DMS114 treated with DMSO at 0.1 percent for 48 hours (cell line): Measurements from ENCODE around the gene DHCR7.
"Not testable (repeated sequence)": the region's sequence is repeated elsewhere in the genome, so short reads cannot be mapped to it uniquely, and the experiment has no call there.

Experiments used
- DNase-seq: peaks from one replicate; lab custom pipeline; 2025; ENCODE audit not compliant: unreplicated experiment; lab: John Stamatoyannopoulos, UW

DHCR7 gene

DNA sequence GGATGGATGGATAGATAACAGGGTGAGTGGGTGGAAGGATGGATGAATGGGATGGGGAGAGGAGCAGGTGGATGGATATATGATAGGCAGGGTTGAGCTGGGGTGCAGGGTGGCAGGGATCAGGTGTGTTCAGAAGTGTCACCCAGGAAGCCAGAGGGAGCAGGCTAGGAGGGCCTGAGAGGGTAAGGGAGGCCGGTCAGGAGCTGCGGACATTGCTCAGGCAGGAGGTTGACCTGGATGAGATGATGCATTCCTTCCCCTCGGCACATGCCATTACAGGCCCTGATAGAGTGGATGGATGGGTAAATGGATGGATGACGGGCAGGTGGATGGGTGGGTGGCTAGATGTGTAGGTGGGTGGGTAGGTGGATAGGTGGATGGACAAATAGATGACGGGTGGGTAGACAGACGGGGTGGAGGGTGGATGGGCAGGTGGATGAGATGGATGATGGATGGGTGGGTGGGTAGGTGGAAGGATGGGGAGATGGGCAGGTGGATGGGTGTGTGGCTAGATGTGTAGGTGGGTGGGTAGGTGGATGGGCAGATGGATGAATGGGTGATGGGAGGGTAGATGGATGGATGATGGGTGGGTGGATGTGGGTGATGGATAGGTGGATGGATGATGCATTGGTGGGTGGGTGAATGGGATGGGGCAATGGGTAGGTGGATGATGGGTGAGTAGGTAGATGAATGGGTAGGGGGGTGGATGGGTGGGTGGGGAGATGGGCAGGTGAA is 8.0 kb downstream of the DHCR7 start:
- no peak for DNase-seq

GRCh38 chr11:71438650-71439049 is 9.5 kb downstream of the DHCR7 start:
- no peak for DNase-seq

- DNase-seq: no peak
Observed at GRCh38 chr11:71437879-71438278, 10.3 kb downstream of the DHCR7 start.

DNA sequence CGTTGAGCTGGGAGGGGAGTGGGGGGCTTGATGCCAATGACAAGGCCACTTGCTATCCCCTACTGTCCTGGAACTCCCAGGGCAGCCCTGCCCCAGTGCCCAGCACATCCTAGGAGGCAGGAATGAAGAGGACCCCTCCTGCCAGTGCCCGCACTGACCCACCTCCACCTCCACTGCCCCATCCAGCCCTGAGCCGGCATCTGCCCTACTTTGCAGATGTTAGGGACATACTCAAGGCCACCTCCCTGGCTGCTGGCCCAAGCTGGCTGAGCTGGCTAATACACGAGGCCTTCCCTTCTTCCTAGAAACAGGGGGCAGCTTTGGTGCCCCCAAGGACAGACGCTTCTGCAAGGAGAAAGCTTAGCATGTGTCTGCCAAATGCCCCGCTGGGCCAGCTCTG is 10.8 kb downstream of the DHCR7 start:
- DNase-seq: no peak

GRCh38 chr11:71436861-71437260 is 11.3 kb downstream of the DHCR7 start:
- no peak for DNase-seq

GRCh38 chr11:71435278-71435951 is 12.8 kb downstream of the DHCR7 start:
- no peak for DNase-seq

DNA sequence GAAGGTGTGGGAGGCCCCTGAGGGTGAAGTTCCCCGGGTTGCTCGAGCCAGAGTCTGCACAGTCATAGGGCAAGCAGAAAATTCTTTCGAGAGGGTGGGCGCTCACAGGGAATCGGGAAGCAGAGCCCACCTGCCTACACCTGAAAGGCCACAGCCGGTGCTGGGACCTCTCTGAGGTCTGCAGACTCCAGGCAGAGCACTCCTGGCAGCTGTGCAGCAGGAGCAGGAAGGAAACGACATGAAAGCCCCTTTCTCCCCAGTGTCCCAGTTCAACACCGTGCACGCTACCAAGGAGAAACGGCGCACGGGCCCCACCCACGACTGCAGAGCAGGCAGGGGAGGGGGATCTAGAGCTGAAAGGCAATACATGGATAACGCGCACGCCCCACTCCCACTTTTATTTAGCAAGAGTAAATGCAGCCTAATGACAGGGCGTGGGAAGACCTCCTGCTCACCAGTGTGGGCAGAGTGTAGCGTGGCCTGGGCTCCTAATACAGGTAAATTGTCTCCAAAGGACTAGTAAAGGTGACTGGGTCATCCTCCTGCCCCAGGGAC is 13.5 kb downstream of the DHCR7 start:
- no peak for DNase-seq

- DNase-seq: no peak
Observed at GRCh38 chr11:71433648-71434450, 14.3 kb downstream of the DHCR7 start.

DNA sequence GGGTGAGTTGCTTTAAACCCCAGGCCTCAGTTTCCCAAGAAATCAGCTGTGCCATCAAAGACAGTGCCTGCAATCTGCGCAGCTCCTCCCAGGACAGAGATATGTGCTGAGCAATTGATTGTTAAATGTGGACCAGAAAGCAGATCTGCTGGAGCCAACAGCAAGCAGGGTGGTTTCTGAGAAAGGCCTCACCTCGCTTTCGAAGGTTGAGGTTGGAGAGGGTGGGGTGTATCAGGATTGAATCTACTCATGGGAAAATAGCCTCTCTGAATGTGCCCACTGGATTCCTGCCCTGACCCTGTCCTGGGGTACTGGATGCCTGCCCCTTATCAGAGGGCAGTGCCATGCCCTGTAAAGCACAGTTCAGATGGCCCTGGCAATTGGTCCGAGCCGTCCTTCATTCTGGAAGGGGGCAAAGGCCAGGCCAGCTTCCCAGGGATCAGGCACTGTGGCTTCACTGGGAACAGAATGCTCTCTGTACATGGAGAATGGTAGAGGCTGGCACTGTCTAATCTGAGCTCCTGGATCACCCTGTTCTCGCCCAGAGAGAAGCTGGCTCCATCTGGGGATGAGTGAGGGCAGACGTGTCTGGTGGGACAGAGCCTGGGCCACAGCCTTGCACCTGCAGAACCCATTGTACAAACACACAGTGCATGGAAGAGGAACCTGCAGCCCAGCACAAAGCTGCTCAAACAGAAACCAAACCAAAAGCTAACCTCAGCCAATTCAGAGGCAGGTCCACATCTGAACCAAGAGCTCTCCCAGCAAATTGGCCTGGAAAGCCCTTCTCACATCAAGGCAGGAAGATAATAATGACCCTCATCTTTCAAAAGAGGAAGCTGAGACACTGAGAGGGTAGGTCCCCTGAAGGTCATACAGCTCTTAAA is 15.2 kb downstream of the DHCR7 start:
- no peak for DNase-seq

DNA sequence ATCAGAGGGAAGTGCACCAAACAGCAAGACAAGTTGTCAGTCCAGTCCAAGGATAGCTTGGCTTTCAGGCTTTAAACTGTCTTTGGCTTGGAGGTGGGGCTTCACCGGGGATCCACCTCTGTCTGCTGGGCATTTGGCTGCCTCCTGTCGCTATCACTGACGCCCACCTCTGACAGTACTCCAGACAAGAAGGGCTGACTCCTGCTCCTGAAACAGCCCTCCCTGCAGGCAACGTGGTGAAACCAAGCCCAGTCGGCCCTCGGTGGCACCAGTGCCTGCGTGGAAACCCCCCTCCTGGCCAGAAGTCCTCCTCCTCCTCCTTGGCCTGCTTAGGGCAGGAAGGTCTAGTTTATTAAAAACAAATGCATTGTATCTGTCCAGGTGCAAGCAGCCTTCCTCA is 16.9 kb downstream of the DHCR7 start:
- DNase-seq: no peak

GRCh38 chr11:71430166-71430565 is 18.0 kb downstream of the DHCR7 start:
- no peak for DNase-seq

DNA sequence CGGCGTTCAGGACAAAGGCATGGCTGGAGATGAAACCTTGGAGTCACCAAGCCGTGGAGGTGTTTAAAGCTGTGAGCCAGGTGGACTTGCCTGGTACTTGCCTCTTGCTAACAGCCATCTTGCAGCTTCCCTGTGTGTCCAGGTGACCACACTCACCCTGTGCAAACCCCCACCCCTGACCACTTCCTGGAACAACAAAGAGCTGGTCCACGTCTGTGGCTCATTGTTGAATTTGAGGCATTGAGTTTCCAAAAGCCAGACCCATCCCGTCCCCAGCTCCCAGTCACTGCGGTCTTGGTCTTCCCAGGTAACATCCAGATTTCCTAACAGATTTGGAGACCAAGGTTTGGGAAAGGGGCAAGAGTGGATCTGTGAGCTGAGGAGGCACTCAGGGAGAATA is 18.5 kb downstream of the DHCR7 start:
- no peak for DNase-seq

DNA sequence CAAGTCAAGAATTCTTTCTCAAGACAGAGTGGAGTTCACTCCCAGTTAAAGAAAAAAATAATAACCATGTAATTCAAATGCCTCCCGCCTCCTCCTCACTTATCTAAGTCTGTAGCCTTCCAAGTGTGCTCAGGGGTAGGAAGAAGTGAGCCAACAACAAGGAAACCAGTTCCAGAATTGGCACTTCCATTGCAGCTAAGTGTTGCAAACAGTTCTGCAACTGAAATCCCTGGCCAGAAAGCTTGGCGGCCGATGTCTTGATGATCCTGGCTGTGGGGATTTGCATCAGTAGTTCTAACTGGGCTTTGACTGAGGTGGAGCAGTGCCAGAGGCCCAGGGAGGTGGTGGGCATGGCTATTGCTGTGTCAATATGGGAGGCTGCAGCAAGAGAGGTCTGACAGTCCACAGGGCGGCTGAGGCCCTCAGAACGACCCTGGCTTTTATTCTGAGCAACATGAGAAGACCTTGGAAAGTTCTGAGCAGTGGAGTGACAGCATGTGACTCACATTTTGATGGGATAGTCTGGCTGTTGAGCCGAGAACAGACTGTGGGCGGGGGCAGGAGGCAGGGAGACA is 19.2 kb downstream of the DHCR7 start:
- DNase-seq: no peak

GRCh38 chr11:71426413-71426812 is 21.8 kb downstream of the DHCR7 start:
- no peak for DNase-seq

DNA sequence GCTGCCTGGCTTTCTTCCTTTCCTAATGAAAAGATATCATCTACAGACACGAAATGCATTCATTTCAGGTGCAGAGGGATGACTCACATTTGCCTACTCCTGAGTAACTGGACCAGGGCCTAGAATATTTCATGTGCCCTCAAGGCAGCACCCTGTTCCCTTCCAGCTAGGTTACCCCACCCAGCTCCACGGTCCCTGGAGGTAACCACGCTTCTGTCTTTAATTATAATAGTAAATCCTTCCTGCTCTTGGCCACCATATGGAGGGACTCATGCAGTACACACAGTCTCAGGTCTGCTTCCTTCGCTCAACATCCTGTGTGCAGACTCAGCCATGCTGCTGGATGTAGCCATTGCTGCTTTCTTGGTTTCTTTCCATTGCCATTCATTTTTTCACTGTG is 22.3 kb downstream of the DHCR7 start:
- no peak for DNase-seq

DNA sequence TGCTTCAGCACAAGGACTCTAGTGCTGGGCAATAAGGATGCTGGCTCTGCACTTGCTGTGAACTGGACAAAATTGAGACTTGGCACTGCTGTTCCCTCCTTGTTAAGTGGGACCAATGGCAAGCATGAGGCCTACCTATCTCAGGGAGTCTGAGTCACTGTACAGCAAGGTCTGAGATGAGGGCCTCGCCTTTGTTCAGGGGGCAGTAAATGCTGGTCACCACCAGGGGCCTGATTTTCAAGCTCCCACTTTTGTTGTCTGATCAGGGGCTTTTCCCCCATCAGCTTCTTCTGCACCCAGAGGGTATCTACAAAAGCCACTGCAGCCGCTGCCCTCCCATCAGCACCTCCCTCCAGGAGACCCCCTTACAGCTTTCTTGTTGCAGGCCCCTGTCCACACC is 22.8 kb downstream of the DHCR7 start:
- no peak for DNase-seq

GRCh38 chr11:71423181-71423790 is 24.9 kb downstream of the DHCR7 start:
- no peak for DNase-seq

- DNase-seq: not testable (repeated sequence)
Observed at GRCh38 chr11:71422318-71422717, 25.9 kb downstream of the DHCR7 start.

DNA sequence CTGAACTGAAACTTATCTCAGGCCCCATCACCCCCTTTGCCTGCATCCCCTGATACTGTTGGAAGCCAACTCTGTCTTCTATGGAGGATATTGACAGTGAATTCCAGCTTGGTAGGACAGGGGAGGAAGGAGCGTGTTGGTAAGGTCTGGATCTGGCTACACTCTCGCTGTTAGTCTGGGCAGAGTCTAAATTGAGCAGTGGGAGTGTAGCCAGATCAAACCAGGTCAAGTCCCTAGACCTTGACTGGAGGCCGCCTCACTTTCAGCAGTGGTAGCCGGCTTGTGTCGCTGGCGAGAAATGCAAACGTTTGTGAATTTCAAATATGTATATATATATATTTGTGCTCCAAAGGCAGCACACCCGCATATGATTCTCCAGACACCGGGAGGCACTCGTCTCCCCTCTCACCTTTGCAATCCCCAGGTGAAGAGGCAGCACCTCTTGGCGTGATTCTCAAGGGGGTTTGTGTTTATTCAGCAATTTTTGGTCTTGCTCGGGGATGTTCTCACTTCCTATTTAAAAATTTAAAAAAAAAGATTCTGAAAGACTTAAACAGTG is 26.7 kb downstream of the DHCR7 start:
- no peak for DNase-seq
